Gastrocnemius medialis (tissue), 4 donors: Measurements from ENCODE around the gene UBE2L6.

Experiments used
- CTCF ChIP-seq, 5 experiments: fragments of 450-650 bp in 3 of 5; fragments of 200-600 bp in 2 of 5; sonication (generic) in 2 of 5; IDR thresholded peaks in 4 of 5; conservative IDR thresholded peaks in 1 of 5; 1 replicate in 4 of 5; 2 replicates in 1 of 5; pipeline ENCODE4 v1.5.1; 2016 to 2019; ENCODE audit warnings: antibody characterized with exemption in 5 of 5, mild to moderate bottlenecking in 3 of 5, moderate library complexity in 3 of 5
- POLR2A ChIP-seq, 2 donors: fragments of 450-650 bp; IDR thresholded peaks; one replicate each; pipeline ENCODE4 v1.6.1; 2017; ENCODE audit warnings: antibody characterized with exemption in 2 of 2, mild to moderate bottlenecking in 2 of 2, moderate library complexity in 2 of 2

GRCh38 chr11:57546451-57546850 is 21.0 kb downstream of the UBE2L6 start:
- TF ChIP-seq CTCF (IDR thresholded peaks at IDR 0.05 in 4 of 5, conservative IDR thresholded peaks at IDR 0.05 in 1 of 5) (no peak), POLR2A (IDR thresholded peaks at IDR 0.05) (no peak)
